Tibial nerve (tissue), 3 donors: ENCODE measurements around the gene SYT9.
A peak's percentile ranks its signal among the peaks of the same experiment; 100 is the strongest.

ENCODE experiments used
- CTCF ChIP-seq, 5 experiments: fragments of 200-600 bp in 3 of 5; fragments of 450-650 bp in 2 of 5; sonication (generic) in 3 of 5; IDR thresholded peaks; one replicate each; pipeline ENCODE4 v1.5.1; 2016 to 2019; ENCODE audit warnings: antibody characterized with exemption in 5 of 5, mild to moderate bottlenecking in 3 of 5, moderate library complexity in 2 of 5
- POLR2A ChIP-seq, 2 donors: fragments of 450-650 bp; IDR thresholded peaks; one replicate each; pipeline ENCODE4 v1.6.1; 2017; ENCODE audit warnings: antibody characterized with exemption in 2 of 2, mild to moderate bottlenecking in 2 of 2, moderate library complexity in 2 of 2

DNA sequence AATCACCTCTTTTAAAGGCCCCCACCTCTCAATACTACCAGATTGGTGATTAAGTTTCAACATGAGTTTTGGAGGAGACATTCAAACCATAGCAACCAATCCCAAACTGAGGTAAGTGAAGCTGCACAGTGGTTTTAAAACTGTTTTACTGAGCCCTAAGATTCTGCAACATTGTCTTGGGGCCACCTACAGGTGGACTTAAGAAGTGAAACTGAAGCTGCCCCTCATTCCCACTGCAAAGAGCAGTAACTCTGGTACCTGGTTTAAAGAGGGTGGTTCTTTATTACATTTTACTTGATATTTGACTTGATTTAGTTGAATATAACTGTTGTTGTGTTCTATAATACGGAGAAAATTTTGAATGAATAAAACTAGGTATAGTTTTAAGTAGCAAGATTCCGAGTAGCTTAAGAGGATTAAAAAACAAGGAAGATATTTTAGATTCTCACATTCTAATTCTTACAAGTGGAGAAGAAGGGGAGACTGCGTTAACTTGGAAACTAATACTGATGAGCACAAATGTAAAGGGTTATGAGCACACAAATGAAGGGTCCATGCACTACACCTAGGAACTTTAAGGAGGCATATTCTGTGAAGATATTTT, 26.7 kb downstream of the SYT9 start:
- TF ChIP-seq CTCF (IDR thresholded peaks at IDR 0.05) = peak in 3 of 5 experiments; percentile 19 to 31 (median 26)
- TF ChIP-seq POLR2A (IDR thresholded peaks at IDR 0.05) = no peak
